Measurements from ENCODE around the gene RNF40. TPM values are rescaled to one million over a fixed set of nuclear protein-coding genes. Genes with fewer than 3 reads are reported as not detected.

The RNF40 gene
- total RNA-seq = 95.4 and 100 TPM in 2 replicates

DNA sequence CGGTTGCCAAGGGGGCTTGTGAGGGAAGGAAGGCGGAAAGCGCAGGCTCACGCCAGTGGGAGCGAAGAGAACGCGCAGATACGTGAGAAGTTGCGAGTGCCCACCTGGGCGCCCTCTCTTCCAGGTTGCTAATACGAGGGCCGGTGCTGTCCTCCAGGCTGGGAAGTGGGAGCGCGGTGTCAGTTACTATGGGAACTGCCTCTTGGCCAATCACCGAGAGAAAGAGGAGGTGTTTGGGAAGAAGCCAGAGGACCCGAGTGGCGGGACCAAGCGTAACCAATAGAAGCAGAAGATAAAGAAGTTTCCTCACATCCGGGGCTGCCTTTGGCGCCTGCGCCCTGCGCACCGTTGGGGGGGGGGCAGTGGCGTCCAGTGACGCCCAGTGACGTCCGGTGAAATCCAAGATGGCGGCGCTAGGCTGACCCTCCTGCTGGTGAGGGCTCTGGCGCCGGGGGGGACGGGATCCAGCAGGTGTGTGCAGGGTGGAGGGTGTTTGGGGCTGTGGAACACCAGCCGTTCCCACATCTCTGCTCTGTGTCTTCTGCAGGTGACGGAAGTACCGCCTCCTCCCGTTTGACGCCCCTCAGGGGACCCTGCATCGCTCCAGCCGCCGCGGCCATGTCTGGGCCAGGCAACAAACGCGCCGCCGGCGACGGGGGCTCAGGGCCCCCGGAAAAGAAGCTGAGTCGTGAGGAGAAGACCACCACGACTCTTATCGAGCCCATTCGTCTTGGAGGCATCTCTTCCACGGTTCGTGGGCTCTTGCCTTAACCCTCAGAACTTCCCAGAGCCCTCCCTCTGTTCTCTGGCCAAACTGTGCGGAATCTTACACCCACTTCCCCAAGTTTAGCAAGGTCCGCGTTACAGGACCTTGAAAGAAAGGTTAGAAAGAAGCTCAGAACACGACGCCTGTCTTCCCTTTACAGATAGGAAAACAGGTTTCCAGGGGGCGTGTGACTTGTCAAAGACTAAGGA lies at the start of gene RNF40, which contains the start of gene CFAP119:
TSS of gene RNF40 (plus strand) at position 395 of the 975 bp plus-strand sequence. CDS start at position 619, 224 bp downstream.
TSS of gene CFAP119 (minus strand) at position 135 of the 975 bp plus-strand sequence. CDS start 314 bp downstream, outside the sequence.
- Mint-ChIP-seq H3K27me3 (no peaks in the 10 kb centered on the region), H3K27ac (peak within 1 kb of the TSS; percentile 83)
- intact Hi-C loops (cut with micrococcal nuclease) = loop anchor here (1.0 to 5.0 kb wide), 8 partner anchors 13 to 271 kb away; partner anchors contain the start of genes BCL7C, FBRS, PHKG2 and STX4

DNA sequence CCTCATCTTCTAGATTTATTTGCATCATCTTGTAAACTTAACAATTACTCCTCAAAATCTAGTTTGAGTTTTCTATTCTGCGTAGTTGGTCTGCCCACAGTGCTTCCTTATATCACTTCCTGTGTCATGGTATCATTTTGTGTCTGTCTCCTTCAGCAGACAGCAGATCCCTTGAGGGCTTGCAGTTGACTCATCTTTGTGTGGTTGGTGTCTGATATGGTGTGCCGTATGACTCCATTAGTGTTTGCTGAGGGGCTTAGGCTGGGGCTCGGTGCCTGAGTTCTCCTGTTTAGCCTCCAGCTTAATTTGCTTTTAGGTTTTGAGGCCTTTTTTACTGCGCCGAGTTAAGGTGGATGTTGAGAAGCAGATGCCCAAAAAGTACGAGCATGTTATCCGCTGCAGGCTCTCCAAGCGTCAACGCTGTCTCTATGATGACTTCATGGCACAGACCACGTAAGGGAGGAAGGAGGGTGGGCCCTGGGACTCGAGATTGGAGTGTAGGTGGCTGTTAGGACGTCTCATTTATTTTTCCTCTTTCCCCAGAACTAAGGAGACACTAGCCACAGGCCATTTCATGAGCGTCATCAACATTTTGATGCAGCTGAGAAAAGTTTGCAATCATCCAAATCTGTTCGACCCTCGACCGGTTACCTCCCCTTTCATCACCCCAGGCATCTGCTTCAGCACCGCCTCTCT lies 46.2 kb upstream of the RNF40 start:
- peak; percentile 78 for DNase-seq
- Mint-ChIP-seq H3K4me3 (peak overlapping the region; percentile 76), H3K36me3 (ENCODE audit: low read depth) (peaks cover 68% of the 10 kb centered on the region), H3K27ac (peak overlapping the region; percentile 87), H3K27me3 (no peaks in the 10 kb centered on the region), H3K9me3 (no peaks in the 10 kb centered on the region), H3K4me1 (peaks cover 32% of the 10 kb centered on the region)
- intact Hi-C loops (cut with micrococcal nuclease) = no loop called here

More for the DNA sequence above, at the start of gene RNF40, which contains the start of gene CFAP119:
- Mint-ChIP-seq H3K4me1 (peaks cover 22% of the 10 kb centered on the region), H3K9me3 (no peaks in the 10 kb centered on the region), H3K36me3 (ENCODE audit: low read depth) (peaks cover 39% of the 10 kb centered on the region), H3K4me3 (peak within 1 kb of the TSS; percentile 97)
- peak; percentile 99 for DNase-seq

DNA sequence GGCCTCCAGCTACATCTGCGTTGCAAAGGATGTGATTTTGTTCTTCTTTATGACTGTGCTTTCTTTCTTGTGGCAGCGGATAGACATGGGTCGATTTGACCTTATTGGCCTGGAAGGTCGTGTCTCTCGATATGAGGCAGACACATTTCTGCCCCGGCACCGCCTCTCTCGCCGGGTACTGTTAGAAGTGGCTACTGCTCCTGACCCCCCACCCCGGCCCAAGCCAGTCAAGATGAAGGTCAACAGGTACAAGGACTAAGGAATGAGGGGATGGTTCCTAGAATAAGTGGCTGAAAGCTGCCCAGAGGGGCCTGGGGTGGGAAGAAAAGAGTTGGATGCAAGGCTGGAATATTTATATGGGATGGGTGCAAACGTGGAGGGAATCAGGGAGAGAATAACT lies 42.0 kb upstream of the RNF40 start:
- Mint-ChIP-seq H3K4me1 (peaks cover 20% of the 10 kb centered on the region), H3K9me3 (no peaks in the 10 kb centered on the region), H3K4me3 (no peak overlapping the region), H3K27ac (no peak overlapping the region), H3K27me3 (no peaks in the 10 kb centered on the region), H3K36me3 (ENCODE audit: low read depth) (peaks cover 75% of the 10 kb centered on the region)
- intact Hi-C loops (cut with micrococcal nuclease) = no loop called here
- no peak for DNase-seq

DNA sequence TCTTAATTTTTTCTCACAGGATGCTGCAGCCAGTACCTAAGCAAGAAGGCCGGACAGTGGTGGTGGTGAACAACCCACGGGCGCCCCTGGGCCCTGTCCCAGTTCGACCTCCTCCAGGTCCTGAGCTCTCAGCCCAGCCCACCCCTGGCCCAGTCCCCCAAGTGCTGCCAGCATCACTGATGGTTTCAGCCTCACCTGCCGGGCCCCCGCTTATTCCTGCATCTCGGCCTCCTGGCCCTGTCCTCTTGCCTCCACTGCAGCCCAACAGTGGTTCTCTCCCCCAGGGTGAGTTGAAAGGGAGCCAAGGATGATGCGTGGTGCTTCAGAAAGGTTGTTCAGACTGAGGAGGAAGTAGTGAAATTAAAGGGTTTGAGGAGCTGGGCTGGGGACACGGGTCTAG lies 41.4 kb upstream of the RNF40 start:
- H3K36me3 Mint-ChIP-seq (ENCODE audit: low read depth) = peaks cover 72% of the 10 kb centered on the region
- intact Hi-C loops (cut with micrococcal nuclease) = no loop called here
- peaks cover 16% of the 10 kb centered on the region for H3K4me1 Mint-ChIP-seq
- no peak for DNase-seq
- H3K27ac Mint-ChIP-seq = no peak overlapping the region
- no peaks in the 10 kb centered on the region for H3K9me3 Mint-ChIP-seq
- H3K4me3 Mint-ChIP-seq = no peak overlapping the region
- H3K27me3 Mint-ChIP-seq = no peaks in the 10 kb centered on the region

DNA sequence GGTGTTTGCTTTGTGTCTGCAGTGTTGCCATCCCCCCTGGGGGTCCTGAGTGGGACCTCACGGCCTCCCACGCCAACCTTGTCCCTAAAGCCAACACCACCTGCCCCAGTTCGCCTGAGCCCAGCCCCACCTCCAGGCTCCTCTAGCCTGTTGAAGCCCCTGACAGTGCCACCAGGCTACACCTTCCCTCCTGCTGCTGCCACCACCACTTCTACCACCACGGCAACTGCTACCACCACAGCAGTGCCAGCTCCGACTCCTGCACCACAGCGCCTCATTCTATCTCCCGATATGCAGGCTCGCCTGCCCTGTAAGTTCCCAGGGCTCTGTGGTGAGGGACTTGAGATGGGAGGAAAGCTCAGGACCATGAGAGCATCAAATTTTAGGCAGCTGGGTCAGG lies 41.0 kb upstream of the RNF40 start:
- H3K4me1 Mint-ChIP-seq = peaks cover 11% of the 10 kb centered on the region
- intact Hi-C loops (cut with micrococcal nuclease) = no loop called here
- H3K9me3 Mint-ChIP-seq = no peaks in the 10 kb centered on the region
- H3K27me3 Mint-ChIP-seq = no peaks in the 10 kb centered on the region
- DNase-seq = no peak
- peaks cover 71% of the 10 kb centered on the region for H3K36me3 Mint-ChIP-seq (ENCODE audit: low read depth)
- no peak overlapping the region for H3K27ac Mint-ChIP-seq
- H3K4me3 Mint-ChIP-seq = no peak overlapping the region

DNA sequence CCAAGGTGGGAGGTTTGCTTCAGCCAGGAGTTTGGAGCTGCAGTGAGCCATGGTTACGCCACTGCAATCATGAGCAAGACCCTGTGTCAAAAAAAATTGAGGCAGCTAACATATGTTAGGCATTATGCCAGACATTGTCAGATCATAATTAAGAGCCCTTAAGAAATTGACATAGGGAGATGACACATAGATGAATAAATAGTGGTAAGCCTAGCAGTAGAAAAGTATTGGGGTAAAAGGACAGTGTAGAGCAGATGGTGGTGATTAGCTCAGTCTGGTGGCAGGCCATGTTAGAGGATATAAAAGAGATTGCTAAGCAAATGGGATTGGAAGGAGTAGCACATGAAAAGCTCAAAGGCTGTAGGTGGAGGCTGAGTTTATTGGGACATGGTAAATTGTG lies 40.5 kb upstream of the RNF40 start:
- no peaks in the 10 kb centered on the region for H3K27me3 Mint-ChIP-seq
- peaks cover 68% of the 10 kb centered on the region for H3K36me3 Mint-ChIP-seq (ENCODE audit: low read depth)
- peaks cover 7% of the 10 kb centered on the region for H3K4me1 Mint-ChIP-seq
- intact Hi-C loops (cut with micrococcal nuclease) = no loop called here
- H3K27ac Mint-ChIP-seq = no peak overlapping the region
- H3K9me3 Mint-ChIP-seq = no peaks in the 10 kb centered on the region
- no peak for DNase-seq
- no peak overlapping the region for H3K4me3 Mint-ChIP-seq

DNA sequence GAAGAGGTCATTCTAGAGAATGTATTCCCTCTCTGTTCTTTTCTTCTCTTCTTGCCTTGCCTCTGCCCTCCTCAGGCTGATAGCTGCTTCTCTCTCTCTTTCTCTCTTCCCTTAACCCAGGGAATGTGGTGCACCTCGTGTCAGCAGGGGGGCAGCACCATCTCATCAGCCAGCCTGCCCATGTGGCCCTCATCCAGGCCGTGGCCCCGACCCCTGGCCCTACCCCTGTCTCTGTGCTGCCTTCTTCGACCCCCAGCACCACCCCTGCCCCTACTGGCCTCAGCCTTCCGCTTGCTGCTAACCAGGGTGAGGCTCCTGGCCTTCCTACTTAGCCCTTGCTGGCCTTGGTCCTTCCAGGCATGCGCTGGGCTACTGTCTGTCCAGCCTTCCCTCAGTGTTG lies 39.7 kb upstream of the RNF40 start:
- Mint-ChIP-seq H3K36me3 (ENCODE audit: low read depth) (peaks cover 66% of the 10 kb centered on the region), H3K4me3 (no peak overlapping the region), H3K27ac (no peak overlapping the region), H3K4me1 (peaks cover 6% of the 10 kb centered on the region), H3K9me3 (no peaks in the 10 kb centered on the region), H3K27me3 (no peaks in the 10 kb centered on the region)
- intact Hi-C loops (cut with micrococcal nuclease) = no loop called here
- no peak for DNase-seq

DNA sequence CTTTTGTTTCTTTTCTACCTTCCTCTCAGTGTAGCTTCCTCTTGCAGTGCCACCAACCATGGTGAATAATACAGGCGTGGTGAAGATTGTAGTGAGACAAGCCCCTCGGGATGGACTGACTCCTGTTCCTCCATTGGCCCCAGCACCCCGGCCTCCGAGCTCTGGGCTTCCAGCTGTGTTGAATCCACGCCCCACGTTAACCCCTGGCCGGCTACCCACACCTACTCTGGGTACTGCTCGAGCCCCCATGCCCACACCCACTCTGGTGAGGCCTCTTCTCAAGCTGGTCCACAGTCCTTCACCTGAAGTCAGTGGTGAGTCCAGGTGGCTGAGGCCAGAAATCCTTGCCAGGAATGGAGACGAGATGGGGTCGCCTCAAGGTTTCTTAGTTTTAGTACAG lies 39.2 kb upstream of the RNF40 start:
- no peak for DNase-seq
- intact Hi-C loops (cut with micrococcal nuclease) = no loop called here
- Mint-ChIP-seq H3K9me3 (no peaks in the 10 kb centered on the region), H3K36me3 (ENCODE audit: low read depth) (peaks cover 71% of the 10 kb centered on the region), H3K27me3 (no peaks in the 10 kb centered on the region), H3K4me1 (peaks cover 6% of the 10 kb centered on the region), H3K27ac (no peak overlapping the region), H3K4me3 (no peak overlapping the region)

DNA sequence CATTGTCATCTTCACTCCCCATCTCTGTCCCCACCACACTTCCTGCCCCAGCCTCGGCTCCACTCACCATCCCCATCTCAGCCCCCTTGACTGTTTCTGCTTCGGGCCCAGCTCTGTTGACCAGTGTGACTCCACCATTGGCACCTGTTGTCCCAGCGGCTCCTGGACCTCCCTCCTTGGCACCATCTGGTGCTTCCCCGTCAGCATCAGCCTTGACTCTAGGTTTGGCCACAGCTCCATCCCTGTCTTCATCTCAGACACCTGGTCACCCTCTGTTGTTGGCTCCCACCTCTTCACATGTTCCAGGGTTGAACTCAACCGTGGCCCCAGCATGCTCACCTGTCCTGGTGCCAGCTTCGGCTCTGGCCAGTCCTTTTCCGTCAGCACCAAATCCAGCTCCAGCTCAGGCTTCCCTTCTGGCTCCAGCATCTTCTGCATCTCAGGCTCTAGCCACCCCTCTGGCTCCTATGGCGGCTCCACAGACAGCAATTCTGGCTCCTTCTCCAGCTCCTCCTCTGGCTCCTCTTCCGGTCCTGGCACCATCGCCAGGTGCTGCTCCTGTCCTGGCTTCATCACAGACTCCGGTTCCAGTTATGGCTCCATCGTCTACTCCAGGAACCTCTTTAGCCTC lies 38.3 kb upstream of the RNF40 start:
- no peaks in the 10 kb centered on the region for H3K9me3 Mint-ChIP-seq
- intact Hi-C loops (cut with micrococcal nuclease) = no loop called here
- DNase-seq = no peak
- H3K36me3 Mint-ChIP-seq (ENCODE audit: low read depth) = peaks cover 76% of the 10 kb centered on the region
- H3K4me1 Mint-ChIP-seq = peaks cover 6% of the 10 kb centered on the region
- H3K27ac Mint-ChIP-seq = no peak overlapping the region
- H3K27me3 Mint-ChIP-seq = no peaks in the 10 kb centered on the region
- no peak overlapping the region for H3K4me3 Mint-ChIP-seq

DNA sequence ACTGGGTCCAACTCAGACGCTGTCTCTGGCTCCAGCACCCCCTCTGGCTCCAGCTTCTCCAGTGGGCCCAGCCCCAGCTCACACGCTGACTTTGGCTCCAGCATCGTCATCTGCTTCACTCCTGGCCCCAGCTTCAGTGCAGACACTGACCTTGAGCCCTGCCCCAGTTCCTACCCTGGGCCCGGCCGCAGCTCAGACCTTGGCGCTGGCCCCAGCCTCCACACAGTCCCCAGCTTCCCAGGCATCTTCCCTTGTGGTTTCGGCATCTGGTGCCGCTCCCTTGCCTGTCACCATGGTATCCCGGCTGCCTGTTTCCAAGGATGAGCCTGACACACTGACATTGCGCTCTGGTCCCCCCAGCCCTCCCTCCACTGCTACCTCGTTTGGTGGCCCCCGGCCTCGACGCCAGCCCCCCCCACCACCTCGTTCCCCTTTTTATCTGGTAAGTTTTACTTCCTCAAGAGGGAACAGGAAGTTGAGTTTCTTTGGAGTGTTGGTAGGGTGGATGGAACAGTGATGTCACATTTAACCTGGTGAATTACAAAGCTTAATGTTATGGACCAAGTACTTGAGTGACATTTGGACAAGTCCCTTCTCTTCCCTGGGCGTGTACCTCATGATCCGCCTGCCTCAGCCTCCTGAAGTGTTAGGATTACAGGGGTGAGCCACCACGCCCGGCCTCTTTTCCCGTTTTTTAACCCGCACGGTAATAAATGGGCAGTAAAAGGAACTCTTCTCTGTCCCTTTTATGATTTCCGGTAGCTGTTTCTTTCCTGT lies 37.3 kb upstream of the RNF40 start:
- Mint-ChIP-seq H3K4me1 (peaks cover 6% of the 10 kb centered on the region), H3K4me3 (no peak overlapping the region), H3K27ac (no peak overlapping the region), H3K9me3 (no peaks in the 10 kb centered on the region), H3K36me3 (ENCODE audit: low read depth) (peaks cover 78% of the 10 kb centered on the region), H3K27me3 (no peaks in the 10 kb centered on the region)
- DNase-seq = no peak
- intact Hi-C loops (cut with micrococcal nuclease) = no loop called here

DNA sequence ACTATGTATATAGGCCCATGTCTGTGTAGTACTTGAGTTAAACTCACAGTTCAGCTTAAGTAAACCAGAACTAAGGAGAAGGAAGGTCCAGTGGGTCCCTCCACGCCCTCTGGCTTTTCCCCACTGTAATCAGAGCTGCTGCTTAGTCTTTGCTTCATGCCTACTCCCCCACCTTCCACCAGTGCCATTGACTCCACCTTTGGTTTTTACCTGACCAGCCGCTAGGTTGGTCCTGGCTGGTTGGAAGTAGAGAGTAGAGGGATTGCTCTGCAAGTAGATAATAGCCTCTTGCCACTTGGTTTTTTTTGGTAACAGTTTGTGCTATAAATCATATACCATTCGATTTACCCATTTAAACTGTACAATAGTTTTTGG lies 36.7 kb upstream of the RNF40 start:
- no peak overlapping the region for H3K4me3 Mint-ChIP-seq
- H3K9me3 Mint-ChIP-seq = no peaks in the 10 kb centered on the region
- no peaks in the 10 kb centered on the region for H3K27me3 Mint-ChIP-seq
- intact Hi-C loops (cut with micrococcal nuclease) = no loop called here
- DNase-seq = no peak
- H3K36me3 Mint-ChIP-seq (ENCODE audit: low read depth) = peaks cover 78% of the 10 kb centered on the region
- H3K4me1 Mint-ChIP-seq = peaks cover 6% of the 10 kb centered on the region
- no peak overlapping the region for H3K27ac Mint-ChIP-seq

DNA sequence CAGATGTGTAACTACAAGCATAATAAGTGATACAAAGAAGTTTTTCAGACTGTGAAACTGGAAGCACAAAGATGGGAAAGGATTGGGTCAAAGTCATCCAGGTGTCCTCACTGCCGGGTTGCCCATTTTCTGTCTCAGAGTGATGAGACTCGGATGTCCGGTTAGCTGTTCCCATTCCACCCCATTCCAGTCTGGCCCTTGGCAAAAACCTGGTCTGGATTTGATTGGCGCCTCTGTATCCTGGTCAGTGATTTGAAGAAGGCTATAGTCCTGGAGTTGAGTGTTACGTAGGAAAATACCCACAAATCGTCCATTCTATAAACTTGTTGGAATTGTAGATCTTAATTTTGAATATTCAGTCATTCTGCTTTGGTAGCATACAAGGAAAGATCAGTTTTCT lies 33.8 kb upstream of the RNF40 start:
- DNase-seq = no peak
- peaks cover 3% of the 10 kb centered on the region for H3K4me1 Mint-ChIP-seq
- H3K27ac Mint-ChIP-seq = no peak overlapping the region
- H3K9me3 Mint-ChIP-seq = no peaks in the 10 kb centered on the region
- intact Hi-C loops (cut with micrococcal nuclease) = no loop called here
- no peaks in the 10 kb centered on the region for H3K27me3 Mint-ChIP-seq
- no peak overlapping the region for H3K4me3 Mint-ChIP-seq
- peaks cover 68% of the 10 kb centered on the region for H3K36me3 Mint-ChIP-seq (ENCODE audit: low read depth)

Measured in activated CD4-positive, alpha-beta T cell treated with anti-CD3 and anti-CD28 coated beads, Interleukin-2, amount 10 ng/mL, durations not matched to agents 24 days and 14 days (primary cell).